Sigmoid colon (tissue), 7 donors: ENCODE measurements around the gene ABLIM2. TPM values are rescaled to one million over a fixed set of nuclear protein-coding genes. Genes with fewer than 3 reads are reported as not detected.

Source experiments
- DNase-seq: peaks from one replicate; pipeline ENCODE4 v3.0.0-alpha.2; 2019
- H3K27ac ChIP-seq, 4 donors: fragments of 200-600 bp; sonication (generic); one replicate each; pipeline ENCODE4 v1.5.1; 2016 to 2019; ENCODE audit warnings: mild to moderate bottlenecking in 1 of 4
- H3K27me3 ChIP-seq, 3 donors: fragments of 200-600 bp; sonication (generic); one replicate each; pipeline ENCODE4 v1.5.1; 2019; ENCODE audit warnings: mild to moderate bottlenecking in 1 of 3
- H3K36me3 ChIP-seq, 4 donors: fragments of 200-600 bp; sonication (generic); one replicate each; pipeline ENCODE4 v1.5.1; 2016 to 2019
- H3K4me1 ChIP-seq, 4 donors: fragments of 200-600 bp; sonication (generic); one replicate each; pipeline ENCODE4 v1.5.1; 2017 to 2019
- H3K4me3 ChIP-seq, 4 donors: fragments of 200-600 bp; sonication (generic); one replicate each; pipeline ENCODE4 v1.5.1; 2017 to 2019; ENCODE audit warnings: mild to moderate bottlenecking in 2 of 4, moderate library complexity in 1 of 4
- H3K9me3 ChIP-seq, 4 donors: fragments of 200-600 bp in 3 of 4; sonication (generic) in 3 of 4; one replicate each; pipeline versions ENCODE4 v1.5.1 to v1.6.1; 2013 to 2019
- CTCF ChIP-seq, 4 experiments: fragments of 450-650 bp in 3 of 4; fragments of 200-600 bp in 1 of 4; IDR thresholded peaks; one replicate each; pipeline ENCODE4 v1.5.1; 2016 to 2019; ENCODE audit warnings: antibody characterized with exemption in 4 of 4, mild to moderate bottlenecking in 3 of 4, moderate library complexity in 2 of 4
- EP300 ChIP-seq, 4 donors: sonication (generic); formaldehyde crosslinking; IDR thresholded peaks; one replicate each; pipeline ENCODE4 v1.6.1; 2017; ENCODE audit warnings: antibody characterized with exemption in 4 of 4
- POLR2A ChIP-seq, 2 donors: fragments of 450-650 bp; IDR thresholded peaks; one replicate each; pipeline ENCODE4 v1.6.1; 2016; ENCODE audit warnings: antibody characterized with exemption in 2 of 2, mild to moderate bottlenecking in 2 of 2, moderate library complexity in 2 of 2
- POLR2AphosphoS5 ChIP-seq, 4 donors: sonication (generic); formaldehyde crosslinking; IDR thresholded peaks; one replicate each; pipeline ENCODE4 v1.6.1; 2017; ENCODE audit warnings: antibody characterized with exemption in 4 of 4
- WGBS, 2 donors: extraction: QIAGEN DNeasy Blood & Tissue Kit; methylation state at CpG; one replicate each; pipeline ENCODE4 v1.1.7; 2013; 5-methylcytosine and 5-hydroxymethylcytosine counted together
- intact Hi-C: fragments of 100-400 bp; cut with DNase I; formaldehyde crosslinking; loops from one replicate; pipeline ENCODE4 v1.15.1; 2023
- polyA plus RNA-seq, 3 donors: library from polyadenylated mRNA; stranded (reverse); fragments of 200-250 nt; gene quantifications; one replicate each; pipeline ENCODE4 v1.2.3, GENCODE V29; 2013
- total RNA-seq, 4 donors: library from RNA; depleted of rRNA; stranded (reverse); fragments of >200 nt; gene quantifications; one replicate each; pipeline ENCODE4 v1.1.0, GENCODE V29; 2016
- donor health status: healthy with polysubstance abuse.
- donor health status: Bipolar disorder and iron deficiency.
- donor health status: healthy.

ABLIM2 gene
- total and polyA plus RNA-seq, 7 donors: 3.1 to 15.0 (median 7.4) TPM

DNA sequence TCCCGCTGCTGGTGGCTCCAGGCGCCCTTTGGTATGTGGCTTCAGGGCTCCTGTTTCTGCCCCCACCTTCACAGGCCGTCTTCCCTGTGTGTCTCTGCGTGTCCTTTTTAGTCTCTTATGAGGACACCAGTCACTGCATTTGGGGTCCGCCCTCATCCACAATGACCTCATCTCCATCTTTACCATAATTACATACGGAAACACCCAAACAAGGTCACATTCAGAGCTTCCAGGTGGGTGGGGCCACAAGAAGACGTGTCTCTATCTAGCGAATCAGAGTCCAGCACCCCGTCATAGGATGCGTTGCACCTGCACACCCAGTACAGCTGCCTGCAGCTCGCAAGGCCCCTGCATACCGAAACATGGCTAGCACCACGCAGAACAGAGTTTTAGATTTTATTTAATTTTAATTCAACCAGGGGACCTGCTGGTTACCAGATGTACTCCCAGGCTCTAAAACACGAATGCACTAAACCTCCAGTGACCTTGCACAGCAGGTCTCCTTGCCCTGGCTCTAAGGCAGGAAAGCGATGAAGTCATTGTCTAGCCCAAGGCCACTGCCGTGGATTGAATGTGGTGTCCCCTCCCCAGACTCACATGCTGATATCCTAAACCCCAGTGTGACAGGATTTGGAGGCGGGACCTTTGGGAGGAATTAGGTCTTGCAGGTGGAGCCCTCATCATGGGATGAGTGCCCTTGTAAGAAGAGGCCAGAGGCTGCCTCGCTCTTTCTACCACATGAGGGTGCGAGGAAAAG, 30.3 kb downstream of the ABLIM2 start:
- Histone ChIP-seq H3K27ac (no peak overlapping the region), H3K27me3 (no peaks in the 10 kb centered on the region), H3K9me3 (no peaks in the 10 kb centered on the region), H3K36me3 (no peaks in the 10 kb centered on the region), H3K4me1 (no peaks in the 10 kb centered on the region), H3K4me3 (no peak overlapping the region)
- no peak for DNase-seq
- 78 to 82% methylated on average over 19 of the region's 19 CpGs for WGBS, 2 donors
- no peak for TF ChIP-seq EP300 (IDR thresholded peaks at IDR 0.05)
- TF ChIP-seq POLR2AphosphoS5 (IDR thresholded peaks at IDR 0.05): no peak
- TF ChIP-seq CTCF (IDR thresholded peaks at IDR 0.05): no peak
- TF ChIP-seq POLR2A (IDR thresholded peaks at IDR 0.05): no peak
- intact Hi-C loops: no loop called here

DNA sequence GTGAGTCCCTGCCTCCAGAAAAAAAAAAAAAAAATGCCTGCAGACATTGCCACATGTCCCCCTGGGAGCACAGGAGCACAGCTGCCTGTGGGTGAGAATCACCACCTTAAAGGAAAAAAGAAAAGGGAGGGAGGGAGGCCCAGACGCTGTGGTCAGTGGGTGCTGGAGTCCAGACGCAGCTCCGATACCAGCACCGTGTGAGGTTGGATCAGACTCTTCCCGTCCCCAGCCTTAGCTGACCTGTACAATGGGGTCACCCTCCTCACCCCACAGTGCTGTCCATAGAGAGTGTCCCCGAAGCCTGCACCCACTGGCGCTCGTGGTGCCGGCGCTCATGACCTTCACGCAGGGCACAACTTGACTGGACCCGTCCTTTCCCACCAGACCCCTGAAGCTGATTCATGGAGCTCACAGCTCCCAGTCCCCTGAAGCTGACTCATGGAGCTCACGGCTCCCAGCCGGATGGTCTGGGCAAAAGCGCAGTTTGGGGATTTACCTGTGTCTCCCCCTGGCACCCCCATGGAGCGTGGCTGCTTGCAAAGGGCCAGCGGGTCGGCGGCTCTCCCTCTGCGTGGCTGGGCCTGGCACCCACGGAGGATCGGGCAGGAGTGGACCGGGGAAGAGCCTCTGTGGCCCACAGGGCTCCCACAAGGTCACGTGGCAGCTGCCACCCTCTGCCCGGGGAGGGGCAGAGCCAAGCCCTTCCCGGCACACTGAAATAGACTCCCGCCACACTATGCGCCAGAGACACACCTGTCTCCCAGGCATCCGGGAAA, 31.4 kb downstream of the ABLIM2 start:
- Histone ChIP-seq H3K9me3 (no peaks in the 10 kb centered on the region), H3K27ac (no peak overlapping the region), H3K27me3 (no peaks in the 10 kb centered on the region), H3K4me1 (no peaks in the 10 kb centered on the region), H3K36me3 (no peaks in the 10 kb centered on the region), H3K4me3 (no peak overlapping the region)
- no peak for DNase-seq
- WGBS, 2 donors: 85 to 89% methylated on average over 29 of the region's 29 CpGs
- TF ChIP-seq POLR2AphosphoS5 (IDR thresholded peaks at IDR 0.05) (no peak), EP300 (IDR thresholded peaks at IDR 0.05) (no peak), POLR2A (IDR thresholded peaks at IDR 0.05) (no peak), CTCF (IDR thresholded peaks at IDR 0.05) (no peak)
- intact Hi-C loops: no loop called here

GRCh38 chr4:8126523-8126922, 32.1 kb downstream of the ABLIM2 start:
- TF ChIP-seq POLR2AphosphoS5 (IDR thresholded peaks at IDR 0.05) (no peak), EP300 (IDR thresholded peaks at IDR 0.05) (no peak), CTCF (IDR thresholded peaks at IDR 0.05) (no peak), POLR2A (IDR thresholded peaks at IDR 0.05) (no peak)
- no peaks in the 10 kb centered on the region for H3K9me3 ChIP-seq
- no peaks in the 10 kb centered on the region for H3K27me3 ChIP-seq
- H3K36me3 ChIP-seq: no peaks in the 10 kb centered on the region
- H3K4me3 ChIP-seq: no peak overlapping the region
- no peaks in the 10 kb centered on the region for H3K4me1 ChIP-seq
- intact Hi-C loops: no loop called here
- no peak for DNase-seq
- WGBS, 2 donors: 92% methylated on average over 13 of the region's 13 CpGs
- no peak overlapping the region for H3K27ac ChIP-seq

- Histone ChIP-seq H3K27ac (no peak overlapping the region), H3K9me3 (no peaks in the 10 kb centered on the region), H3K4me3 (no peak overlapping the region), H3K4me1 (no peaks in the 10 kb centered on the region), H3K27me3 (no peaks in the 10 kb centered on the region), H3K36me3 (no peaks in the 10 kb centered on the region)
- no peak for DNase-seq
- intact Hi-C loops: no loop called here
- TF ChIP-seq POLR2AphosphoS5 (IDR thresholded peaks at IDR 0.05) (no peak), CTCF (IDR thresholded peaks at IDR 0.05) (no peak), EP300 (IDR thresholded peaks at IDR 0.05) (no peak), POLR2A (IDR thresholded peaks at IDR 0.05) (no peak)
- 93 to 94% methylated on average over 20 of the region's 20 CpGs for WGBS, 2 donors
Measured at GRCh38 chr4:8125526-8126056, 33.0 kb downstream of the ABLIM2 start.
